OCI-LY3 (cell line): Measurements from ENCODE around the gene TCERG1L.

Experiments
- H2AFZ ChIP-seq: fragments of 200-600, 300-600 bp; shearing (Covaris generic); 2 replicates; pipeline ENCODE4 v1.6.0; 2014; ENCODE audit warnings: antibody characterized with exemption, low read depth, low read length
- H3K27ac ChIP-seq: fragments of 200-600, 300-600 bp; sonication (generic); 2 replicates; pipeline ENCODE4 v1.5.1; 2014; ENCODE audit warnings: mild to moderate bottlenecking, low read length, moderate library complexity, mixed read lengths
- H3K27me3 ChIP-seq: fragments of 200-600, 300-600 bp; sonication (generic); 2 replicates; pipeline ENCODE4 v1.6.1; 2014; ENCODE audit warnings: low read depth, low read length, mixed read lengths
- H3K36me3 ChIP-seq: fragments of 200-600, 300-600 bp; sonication (generic); replicated peaks from 2 replicates; pipeline ENCODE3; 2014; ENCODE audit warnings: low read depth, low read length, mixed read lengths
- H3K4me1 ChIP-seq: fragments of 300-600, 200-600 bp; sonication (generic); 2 replicates; pipeline ENCODE4 v1.6.1; 2014; ENCODE audit warnings: low read length, mixed read lengths
- H3K4me2 ChIP-seq: fragments of 200-600, 300-600 bp; sonication (generic); 2 replicates; pipeline ENCODE4 v1.6.1; 2014; ENCODE audit warnings: low read length, mixed read lengths
- H3K4me3 ChIP-seq: fragments of 300-600, 200-600 bp; sonication (generic); 2 replicates; pipeline ENCODE4 v1.5.1; 2014; ENCODE audit warnings: antibody characterized with exemption, mild to moderate bottlenecking, low read length, moderate library complexity
- H3K79me2 ChIP-seq: fragments of 300-600, 200-600 bp; shearing (Covaris generic); 2 replicates; pipeline ENCODE4 v1.6.1; 2014; ENCODE audit warnings: mild to moderate bottlenecking, low read length, mixed read lengths
- H3K9ac ChIP-seq: fragments of 300-600, 200-600 bp; shearing (Covaris generic); 2 replicates; pipeline ENCODE4 v1.6.0; 2014; ENCODE audit warnings: mild to moderate bottlenecking, low read length, moderate library complexity
- H3K9me3 ChIP-seq: fragments of 200-600, 300-600 bp; shearing (Covaris generic); 2 replicates; pipeline ENCODE4 v1.6.1; 2014; ENCODE audit warnings: low read length, mixed read lengths; ENCODE audit not compliant: insufficient read depth
- H4K20me1 ChIP-seq: fragments of 200-600, 300-600 bp; sonication (generic); 2 replicates; pipeline ENCODE4 v1.6.1; 2016; ENCODE audit warnings: low read length, mixed read lengths; ENCODE audit not compliant: insufficient read depth
- EZH2phosphoT487 ChIP-seq: fragments of 200-600 bp; shearing (Covaris generic); IDR thresholded peaks from 2 replicates; pipeline ENCODE4 v1.6.1; 2018; ENCODE audit warnings: antibody characterized with exemption, mixed run types, low read depth
- TF ChIP-seq, protein P1 (sequence below): fragments of 200-600, 300-600 bp; sonication (generic); IDR thresholded peaks from 2 replicates; pipeline ENCODE4 v1.5.1; 2014; ENCODE audit warnings: antibody characterized with exemption, low read length, low read depth

Gene TCERG1L

GRCh38 chr10:131131726-131132591, 179.6 kb downstream of the TCERG1L start:
- no peak overlapping the region for H3K4me3 ChIP-seq
- no peaks in the 10 kb centered on the region for H3K4me1 ChIP-seq
- H3K9ac ChIP-seq: no peak overlapping the region
- H2AFZ ChIP-seq: no peak overlapping the region
- no peak overlapping the region for H3K27ac ChIP-seq
- no peak for TF ChIP-seq EZH2phosphoT487
- TF ChIP-seq, protein P1, sequence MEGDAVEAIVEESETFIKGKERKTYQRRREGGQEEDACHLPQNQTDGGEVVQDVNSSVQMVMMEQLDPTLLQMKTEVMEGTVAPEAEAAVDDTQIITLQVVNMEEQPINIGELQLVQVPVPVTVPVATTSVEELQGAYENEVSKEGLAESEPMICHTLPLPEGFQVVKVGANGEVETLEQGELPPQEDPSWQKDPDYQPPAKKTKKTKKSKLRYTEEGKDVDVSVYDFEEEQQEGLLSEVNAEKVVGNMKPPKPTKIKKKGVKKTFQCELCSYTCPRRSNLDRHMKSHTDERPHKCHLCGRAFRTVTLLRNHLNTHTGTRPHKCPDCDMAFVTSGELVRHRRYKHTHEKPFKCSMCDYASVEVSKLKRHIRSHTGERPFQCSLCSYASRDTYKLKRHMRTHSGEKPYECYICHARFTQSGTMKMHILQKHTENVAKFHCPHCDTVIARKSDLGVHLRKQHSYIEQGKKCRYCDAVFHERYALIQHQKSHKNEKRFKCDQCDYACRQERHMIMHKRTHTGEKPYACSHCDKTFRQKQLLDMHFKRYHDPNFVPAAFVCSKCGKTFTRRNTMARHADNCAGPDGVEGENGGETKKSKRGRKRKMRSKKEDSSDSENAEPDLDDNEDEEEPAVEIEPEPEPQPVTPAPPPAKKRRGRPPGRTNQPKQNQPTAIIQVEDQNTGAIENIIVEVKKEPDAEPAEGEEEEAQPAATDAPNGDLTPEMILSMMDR: no peak
- no peaks in the 10 kb centered on the region for H3K36me3 ChIP-seq
- no peaks in the 10 kb centered on the region for H3K27me3 ChIP-seq
- H3K9me3 ChIP-seq: no peaks in the 10 kb centered on the region
- no peaks in the 10 kb centered on the region for H4K20me1 ChIP-seq
- no peaks in the 10 kb centered on the region for H3K79me2 ChIP-seq
- no peak overlapping the region for H3K4me2 ChIP-seq

DNA sequence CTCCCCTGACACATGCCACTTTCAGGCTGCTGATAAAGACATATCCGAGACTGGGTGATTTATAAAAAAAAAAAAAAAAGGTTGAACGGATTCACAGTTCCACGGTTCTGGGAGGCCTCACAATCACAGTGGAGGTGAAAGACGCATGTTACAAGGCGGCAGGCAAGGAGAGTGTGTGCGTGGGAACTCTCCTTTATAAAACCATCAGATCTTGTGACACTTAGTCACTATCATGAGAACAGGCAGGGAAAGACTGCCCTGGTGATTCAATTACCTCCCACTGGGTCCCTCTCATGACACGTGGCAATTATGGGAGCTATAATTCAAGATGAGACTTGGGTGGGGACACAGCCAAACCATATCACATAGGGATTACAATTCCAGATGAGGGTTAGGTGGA, 181.5 kb downstream of the TCERG1L start:
- no peaks in the 10 kb centered on the region for H3K27me3 ChIP-seq
- TF ChIP-seq, protein P1: no peak
- no peak for TF ChIP-seq EZH2phosphoT487
- no peaks in the 10 kb centered on the region for H3K4me1 ChIP-seq
- H3K9ac ChIP-seq: no peak overlapping the region
- no peaks in the 10 kb centered on the region for H3K9me3 ChIP-seq
- no peaks in the 10 kb centered on the region for H4K20me1 ChIP-seq
- no peak overlapping the region for H3K27ac ChIP-seq
- H3K79me2 ChIP-seq: no peaks in the 10 kb centered on the region
- H3K4me2 ChIP-seq: no peak overlapping the region
- no peak overlapping the region for H3K4me3 ChIP-seq
- H3K36me3 ChIP-seq: no peaks in the 10 kb centered on the region
- H2AFZ ChIP-seq: no peak overlapping the region

GRCh38 chr10:131129544-131129943, 182.0 kb downstream of the TCERG1L start:
- H3K36me3 ChIP-seq: no peaks in the 10 kb centered on the region
- H2AFZ ChIP-seq: no peak overlapping the region
- no peaks in the 10 kb centered on the region for H3K9me3 ChIP-seq
- no peak overlapping the region for H3K4me2 ChIP-seq
- TF ChIP-seq, protein P1: no peak
- TF ChIP-seq EZH2phosphoT487: no peak
- H3K4me3 ChIP-seq: no peak overlapping the region
- no peak overlapping the region for H3K27ac ChIP-seq
- no peaks in the 10 kb centered on the region for H4K20me1 ChIP-seq
- no peaks in the 10 kb centered on the region for H3K27me3 ChIP-seq
- no peak overlapping the region for H3K9ac ChIP-seq
- H3K4me1 ChIP-seq: no peaks in the 10 kb centered on the region
- H3K79me2 ChIP-seq: no peaks in the 10 kb centered on the region

GRCh38 chr10:131128731-131129130, 182.8 kb downstream of the TCERG1L start:
- H3K4me2 ChIP-seq: no peak overlapping the region
- H3K27me3 ChIP-seq: no peaks in the 10 kb centered on the region

More at GRCh38 chr10:131128731-131129130, 182.8 kb downstream of the TCERG1L start:
- no peak overlapping the region for H3K4me3 ChIP-seq
- no peak overlapping the region for H3K27ac ChIP-seq
- no peaks in the 10 kb centered on the region for H3K36me3 ChIP-seq
- no peaks in the 10 kb centered on the region for H3K9me3 ChIP-seq
- H3K4me1 ChIP-seq: no peaks in the 10 kb centered on the region
- no peaks in the 10 kb centered on the region for H3K79me2 ChIP-seq
- TF ChIP-seq, protein P1: no peak
- no peak for TF ChIP-seq EZH2phosphoT487
- no peak overlapping the region for H2AFZ ChIP-seq
- H3K9ac ChIP-seq: no peak overlapping the region
- no peaks in the 10 kb centered on the region for H4K20me1 ChIP-seq
